Melanocyte of skin (primary cell): ENCODE results near the gene SET. TPM values are rescaled to one million over a fixed set of nuclear protein-coding genes. Genes with fewer than 3 reads are reported as not detected.

Experiments used
- small RNA-seq, 2 donors: library from RNA; depleted of rRNA; stranded (forward); fragments of <200 nt; gene quantifications; one replicate each; pipeline ENCODE3, GENCODE V24; 2012
- total RNA-seq, 2 donors: library from RNA; depleted of rRNA; stranded (reverse); fragments of >200 nt; gene quantifications; 2 replicates each; pipeline ENCODE4 v1.2.3, GENCODE V29; 2012

SET gene
- total RNA-seq, result 100 to 1,000 TPM; 220 to 385 TPM

GRCh38 chr9:128688501-128689292 lies at the start of gene SET:
Gene SET (plus strand): TSS chr9:128689222. CDS start chr9:128689583, 361 bp downstream.

GRCh38 chr9:128656416-128657343 lies 32.3 kb upstream of the SET start, which contains the start of gene DYNC2I2:
Gene DYNC2I2 (minus strand): TSS chr9:128656847. CDS start chr9:128656726, 121 bp downstream.

GRCh38 chr9:128702445-128702948 lies 13.5 kb downstream of the SET start, which contains the start of gene PKN3:
Gene PKN3 (plus strand): TSS chr9:128702503. CDS start chr9:128702916, 413 bp downstream.

GRCh38 chr9:128723866-128724743 lies 35.1 kb downstream of the SET start, which contains the start of gene ZDHHC12:
Gene ZDHHC12 (minus strand): TSS chr9:128724127. CDS start chr9:128724093, 34 bp downstream.

Small RNA genes lying within 50 kb of the gene (small RNA-seq; reads per million reads assigned to genes)
- 0 reads per million in 2 donors for gene RF00017
- gene RN7SL560P, result 0 reads per million in 2 donors

Other genes with a start within 250 kb of the SET start
- gene ODF2, start 233.2 kb upstream of the SET start, total RNA-seq, result 10 to 100 TPM; 18.2 to 36.6 TPM
- gene GLE1, start 184.5 kb upstream of the SET start, total RNA-seq, result 10 to 100 TPM; 38.5 to 47.3 TPM
- gene SPTAN1, start 136.6 kb upstream of the SET start, total RNA-seq, result 100 to 1,000 TPM; 254 to 325 TPM
- gene DYNC2I2, start 32.4 kb upstream of the SET start, total RNA-seq, result 100 to 1,000 TPM in 1 of 2 donors, 10 to 100 TPM in 1; 55.1 to 102 TPM
- gene PKN3, start 13.3 kb downstream of the SET start, total RNA-seq, result 10 to 100 TPM in 1 of 2 donors, 1 to 10 TPM in 1; 5.2 to 11.7 TPM
- gene ZDHHC12, start 34.9 kb downstream of the SET start, total RNA-seq, result 10 to 100 TPM; 36.5 to 69.6 TPM
- gene ZER1, start 82.7 kb downstream of the SET start, total RNA-seq, result 10 to 100 TPM; 14.0 to 19.3 TPM
- 10 to 100 TPM; 11.0 TPM for gene TBC1D13, start 98.0 kb downstream of the SET start, total RNA-seq
- gene ENDOG, start 129.3 kb downstream of the SET start, total RNA-seq, result 10 to 100 TPM; 21.7 to 25.6 TPM
- 10 to 100 TPM; 15.8 to 23.0 TPM for gene SPOUT1, start 140.6 kb downstream of the SET start, total RNA-seq
- gene KYAT1, start 192.7 kb downstream of the SET start, total RNA-seq, result 10 to 100 TPM in 1 of 2 donors, 1 to 10 TPM in 1; 7.2 to 12.3 TPM
- 10 to 100 TPM; 49.9 to 51.0 TPM for gene LRRC8A, start 192.9 kb downstream of the SET start, total RNA-seq
- gene PHYHD1, start 231.8 kb downstream of the SET start, total RNA-seq, result 1 to 10 TPM; 1.3 to 4.5 TPM